ENCODE measurements around the gene ARID1A. TPM values are rescaled to one million over a fixed set of nuclear protein-coding genes. Genes with fewer than 3 reads are reported as not detected.

Gene ARID1A
- polyA plus RNA-seq, 1 donor (not counting 4 experiments of a cell fraction or from before 2014, with no cell fraction given), result 10.2 TPM

GRCh38 chr1:26726784-26727183 is 31.0 kb downstream of the ARID1A start:
- Histone ChIP-seq H3K79me2 (ENCODE audit: control insufficient read depth, insufficient read depth, low read length) (peaks cover 85% of the 10 kb centered on the region), H3K4me1 (ENCODE audit: control insufficient read depth, extremely low read depth, insufficient read depth, low read length) (peaks cover 23% of the 10 kb centered on the region), H3K36me3 (ENCODE audit: control insufficient read depth in 2 of 2, extremely low read depth in 1 of 2, insufficient read depth in 2 of 2, low read length in 2 of 2) (peaks cover 11 to 13% of the 10 kb centered on the region in 2 experiments), H3K9ac (ENCODE audit: control insufficient read depth, extremely low read depth, insufficient read depth, low read length) (no peak overlapping the region), H3K27me3 (ENCODE audit: control insufficient read depth, extremely low read depth, insufficient read depth, low read length) (no peaks in the 10 kb centered on the region), H3K27ac (ENCODE audit: control insufficient read depth, insufficient read depth, low read length) (no peak overlapping the region), H3K4me2 (ENCODE audit: control insufficient read depth, extremely low read depth, insufficient read depth, low read depth, low read length) (no peak overlapping the region), H4K20me1 (ENCODE audit: control insufficient read depth, extremely low read depth, insufficient read depth, low read length) (peaks cover 23% of the 10 kb centered on the region), H2AFZ (ENCODE audit: control insufficient read depth, low read length) (no peak overlapping the region), H3K9me3 (ENCODE audit: control insufficient read depth, low read depth, low read length) (no peaks in the 10 kb centered on the region), H3K4me3 (ENCODE audit: control insufficient read depth in 2 of 3, extremely low read depth in 1 of 3, insufficient read depth in 2 of 3, low read depth in 1 of 3, low read length in 3 of 3) (no peak overlapping the region), H3K9me1 (ENCODE audit: control insufficient read depth, extremely low read depth, insufficient read depth, low read length) (peaks cover 5% of the 10 kb centered on the region)
- no peak for FAIRE-seq
- no peak for DNase-seq (ENCODE audit: low read depth, low spot score)
- TF ChIP-seq EZH2 (IDR thresholded peaks at IDR 0.05; ENCODE audit: low read length), result no peak
- TF ChIP-seq CTCF (optimal IDR thresholded peaks at IDR 0.05 in 1 of 3, IDR thresholded peaks at IDR 0.05 in 1 of 3, conservative IDR thresholded peaks at IDR 0.05 in 1 of 3; ENCODE audit: extremely low read depth in 1 of 3, insufficient read depth in 2 of 3, low read length in 3 of 3), result no peak
- dilution Hi-C loops (cut with MboI; ENCODE audit: extremely low pct_ligation_motif_present, low sequenced_read_pairs), result no loop called here

- no peaks in the 10 kb centered on the region for H3K27me3 ChIP-seq (ENCODE audit: control insufficient read depth, extremely low read depth, insufficient read depth, low read length)
- dilution Hi-C loops (cut with MboI; ENCODE audit: extremely low pct_ligation_motif_present, low sequenced_read_pairs), result no loop called here
- no peak overlapping the region for H3K27ac ChIP-seq (ENCODE audit: control insufficient read depth, insufficient read depth, low read length)
- H3K4me2 ChIP-seq (ENCODE audit: control insufficient read depth, extremely low read depth, insufficient read depth, low read depth, low read length), result no peak overlapping the region
- H3K79me2 ChIP-seq (ENCODE audit: control insufficient read depth, insufficient read depth, low read length), result peaks cover 80% of the 10 kb centered on the region
- DNase-seq (ENCODE audit: low read depth, low spot score), result no peak
- H3K9ac ChIP-seq (ENCODE audit: control insufficient read depth, extremely low read depth, insufficient read depth, low read length), result no peak overlapping the region
- H3K9me1 ChIP-seq (ENCODE audit: control insufficient read depth, extremely low read depth, insufficient read depth, low read length), result peaks cover 5% of the 10 kb centered on the region
- H3K4me3 ChIP-seq (ENCODE audit: control insufficient read depth in 2 of 3, extremely low read depth in 1 of 3, insufficient read depth in 2 of 3, low read depth in 1 of 3, low read length in 3 of 3), result no peak overlapping the region
- no peak overlapping the region for H2AFZ ChIP-seq (ENCODE audit: control insufficient read depth, low read length)
- peaks cover 23% of the 10 kb centered on the region for H4K20me1 ChIP-seq (ENCODE audit: control insufficient read depth, extremely low read depth, insufficient read depth, low read length)
- no peak for FAIRE-seq
- TF ChIP-seq EZH2 (IDR thresholded peaks at IDR 0.05; ENCODE audit: low read length) (no peak), CTCF (optimal IDR thresholded peaks at IDR 0.05 in 1 of 3, IDR thresholded peaks at IDR 0.05 in 1 of 3, conservative IDR thresholded peaks at IDR 0.05 in 1 of 3; ENCODE audit: extremely low read depth in 1 of 3, insufficient read depth in 2 of 3, low read length in 3 of 3) (no peak)
- H3K9me3 ChIP-seq (ENCODE audit: control insufficient read depth, low read depth, low read length), result no peaks in the 10 kb centered on the region
- H3K4me1 ChIP-seq (ENCODE audit: control insufficient read depth, extremely low read depth, insufficient read depth, low read length), result peaks cover 23% of the 10 kb centered on the region
- peaks cover 13 to 15% of the 10 kb centered on the region in 2 experiments for H3K36me3 ChIP-seq (ENCODE audit: control insufficient read depth in 2 of 2, extremely low read depth in 1 of 2, insufficient read depth in 2 of 2, low read length in 2 of 2)
Observed at GRCh38 chr1:26727476-26727875, 31.7 kb downstream of the ARID1A start.

Data from keratinocyte (primary cell).